ENCODE results near the gene SLAMF1. TPM values are rescaled to one million over a fixed set of nuclear protein-coding genes. Genes with fewer than 3 reads are reported as not detected.

The SLAMF1 gene
- total and polyA plus RNA-seq, 8 donors, result 0.16 to 0.47 (median 0.38) TPM; not detected in 1

DNA sequence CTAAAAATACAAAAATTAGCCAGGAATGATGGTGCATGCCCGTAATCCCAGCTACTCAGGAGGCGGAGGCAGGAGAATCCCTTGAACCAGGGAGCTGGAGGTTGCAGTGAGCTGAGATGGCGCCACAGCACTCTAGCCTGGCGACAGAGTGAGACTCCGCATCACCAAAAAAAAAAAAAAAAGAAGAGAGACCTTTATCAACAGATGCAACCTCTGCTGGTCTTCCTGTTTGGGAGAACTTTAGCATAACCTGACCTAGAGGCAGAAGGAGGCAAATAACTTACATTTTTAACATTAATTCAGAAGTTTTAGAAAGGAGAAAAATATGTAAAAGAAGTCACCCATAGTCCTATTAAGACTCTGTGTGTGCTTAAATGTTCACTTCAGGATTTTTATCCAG lies 32.4 kb downstream of the SLAMF1 start:
- H3K4me3 ChIP-seq, result no peak overlapping the region
- intact Hi-C loops (cut with DNase I), result loop anchor here in 1 of 3 donors (10.0 kb wide), 1 partner anchor 190 kb away; no protein-coding TSS in a partner anchor
- H3K36me3 ChIP-seq, result no peaks in the 10 kb centered on the region
- FAIRE-seq, result no peak
- ATAC-seq, result no peak
- no peaks in the 10 kb centered on the region for H3K27me3 ChIP-seq
- no peak overlapping the region for H3K27ac ChIP-seq
- TF ChIP-seq, protein P1, sequence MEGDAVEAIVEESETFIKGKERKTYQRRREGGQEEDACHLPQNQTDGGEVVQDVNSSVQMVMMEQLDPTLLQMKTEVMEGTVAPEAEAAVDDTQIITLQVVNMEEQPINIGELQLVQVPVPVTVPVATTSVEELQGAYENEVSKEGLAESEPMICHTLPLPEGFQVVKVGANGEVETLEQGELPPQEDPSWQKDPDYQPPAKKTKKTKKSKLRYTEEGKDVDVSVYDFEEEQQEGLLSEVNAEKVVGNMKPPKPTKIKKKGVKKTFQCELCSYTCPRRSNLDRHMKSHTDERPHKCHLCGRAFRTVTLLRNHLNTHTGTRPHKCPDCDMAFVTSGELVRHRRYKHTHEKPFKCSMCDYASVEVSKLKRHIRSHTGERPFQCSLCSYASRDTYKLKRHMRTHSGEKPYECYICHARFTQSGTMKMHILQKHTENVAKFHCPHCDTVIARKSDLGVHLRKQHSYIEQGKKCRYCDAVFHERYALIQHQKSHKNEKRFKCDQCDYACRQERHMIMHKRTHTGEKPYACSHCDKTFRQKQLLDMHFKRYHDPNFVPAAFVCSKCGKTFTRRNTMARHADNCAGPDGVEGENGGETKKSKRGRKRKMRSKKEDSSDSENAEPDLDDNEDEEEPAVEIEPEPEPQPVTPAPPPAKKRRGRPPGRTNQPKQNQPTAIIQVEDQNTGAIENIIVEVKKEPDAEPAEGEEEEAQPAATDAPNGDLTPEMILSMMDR (IDR thresholded peaks at IDR 0.05), result no peak
- H3K4me1 ChIP-seq, result no peaks in the 10 kb centered on the region
- H3K9me3 ChIP-seq, result no peaks in the 10 kb centered on the region
- no peak for DNase-seq
- 87% methylated on average over 5 of the region's 5 CpGs for WGBS, 2 donors

- 64 to 78% methylated on average over 6 of the region's 6 CpGs for WGBS, 2 donors
- no peak for FAIRE-seq
Measured at GRCh38 chr1:160612613-160613218, 34.1 kb downstream of the SLAMF1 start.

GRCh38 chr1:160610569-160611242 lies 36.1 kb downstream of the SLAMF1 start:
- TF ChIP-seq, protein P1 (IDR thresholded peaks at IDR 0.05), result no peak
- WGBS, 2 donors, result 24 to 45% methylated on average over 1 of the region's 1 CpG

More at GRCh38 chr1:160612613-160613218, 34.1 kb downstream of the SLAMF1 start:
- no peak for DNase-seq
- TF ChIP-seq, protein P1 (IDR thresholded peaks at IDR 0.05), result no peak
- ATAC-seq, result no peak
- Histone ChIP-seq H3K27ac (no peak overlapping the region), H3K27me3 (no peaks in the 10 kb centered on the region), H3K4me3 (no peak overlapping the region), H3K4me1 (no peaks in the 10 kb centered on the region), H3K9me3 (no peaks in the 10 kb centered on the region), H3K36me3 (no peaks in the 10 kb centered on the region)
- intact Hi-C loops (cut with DNase I), result loop anchor here in 1 of 3 donors (10.0 kb wide), 1 partner anchor 188 kb away; no protein-coding TSS in a partner anchor

GRCh38 chr1:160608941-160609340 lies 37.9 kb downstream of the SLAMF1 start:
- ATAC-seq (no peak), DNase-seq (no peak), FAIRE-seq (no peak)
- Histone ChIP-seq H3K4me1 (no peaks in the 10 kb centered on the region), H3K27me3 (no peaks in the 10 kb centered on the region), H3K36me3 (no peaks in the 10 kb centered on the region), H3K9me3 (no peaks in the 10 kb centered on the region), H3K4me3 (no peak overlapping the region), H3K27ac (no peak overlapping the region)
- intact Hi-C loops (cut with DNase I), result loop anchor here in 2 of 3 donors (5.0 kb wide), 1 partner anchor 182 kb away; no protein-coding TSS in a partner anchor
- TF ChIP-seq, protein P1 (IDR thresholded peaks at IDR 0.05), result no peak

More at GRCh38 chr1:160610569-160611242, 36.1 kb downstream of the SLAMF1 start:
- H3K36me3 ChIP-seq, result no peaks in the 10 kb centered on the region
- ATAC-seq (no peak), FAIRE-seq (no peak), DNase-seq (no peak)
- intact Hi-C loops (cut with DNase I), result loop anchor here in 1 of 3 donors (10.0 kb wide), 1 partner anchor 186 kb away; no protein-coding TSS in a partner anchor
- H3K9me3 ChIP-seq, result no peaks in the 10 kb centered on the region
- no peak overlapping the region for H3K27ac ChIP-seq
- H3K4me3 ChIP-seq, result no peak overlapping the region
- no peaks in the 10 kb centered on the region for H3K4me1 ChIP-seq
- no peaks in the 10 kb centered on the region for H3K27me3 ChIP-seq
